Measurements from ENCODE around the gene IL17RC. TPM values are rescaled to one million over a fixed set of nuclear protein-coding genes. Genes with fewer than 3 reads are reported as not detected.
A peak's percentile ranks its signal among the peaks of the same experiment; 100 is the strongest.

The IL17RC gene
- total RNA-seq, 2 donors from 2014 or later: 21.2 to 26.8 TPM

DNA sequence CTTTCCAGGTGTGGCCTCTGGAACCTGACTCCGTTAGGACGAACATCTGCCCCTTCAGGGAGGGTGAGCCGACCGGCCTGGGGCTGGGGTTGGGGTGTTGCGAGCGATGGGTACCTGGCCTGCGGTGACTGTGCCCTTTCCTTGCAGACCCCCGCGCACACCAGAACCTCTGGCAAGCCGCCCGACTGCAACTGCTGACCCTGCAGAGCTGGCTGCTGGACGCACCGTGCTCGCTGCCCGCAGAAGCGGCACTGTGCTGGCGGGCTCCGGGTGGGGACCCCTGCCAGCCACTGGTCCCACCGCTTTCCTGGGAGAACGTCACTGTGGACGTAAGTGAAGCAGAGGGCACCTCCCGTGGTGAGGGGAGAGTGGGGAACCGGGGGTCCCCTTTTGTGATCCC lies 11.3 kb downstream of the IL17RC start:
- no peaks in the 10 kb centered on the region for H3K9me3 ChIP-seq
- intact Hi-C loops (cut with DNase I): no loop called here
- no peaks in the 10 kb centered on the region for H3K27me3 ChIP-seq
- H3K9ac ChIP-seq (ENCODE audit: low read depth in 2 of 2, low read length in 2 of 2): no peak overlapping the region
- H3K4me1 ChIP-seq: no peaks in the 10 kb centered on the region
- DNase-seq: no peak
- TF ChIP-seq, protein P1, sequence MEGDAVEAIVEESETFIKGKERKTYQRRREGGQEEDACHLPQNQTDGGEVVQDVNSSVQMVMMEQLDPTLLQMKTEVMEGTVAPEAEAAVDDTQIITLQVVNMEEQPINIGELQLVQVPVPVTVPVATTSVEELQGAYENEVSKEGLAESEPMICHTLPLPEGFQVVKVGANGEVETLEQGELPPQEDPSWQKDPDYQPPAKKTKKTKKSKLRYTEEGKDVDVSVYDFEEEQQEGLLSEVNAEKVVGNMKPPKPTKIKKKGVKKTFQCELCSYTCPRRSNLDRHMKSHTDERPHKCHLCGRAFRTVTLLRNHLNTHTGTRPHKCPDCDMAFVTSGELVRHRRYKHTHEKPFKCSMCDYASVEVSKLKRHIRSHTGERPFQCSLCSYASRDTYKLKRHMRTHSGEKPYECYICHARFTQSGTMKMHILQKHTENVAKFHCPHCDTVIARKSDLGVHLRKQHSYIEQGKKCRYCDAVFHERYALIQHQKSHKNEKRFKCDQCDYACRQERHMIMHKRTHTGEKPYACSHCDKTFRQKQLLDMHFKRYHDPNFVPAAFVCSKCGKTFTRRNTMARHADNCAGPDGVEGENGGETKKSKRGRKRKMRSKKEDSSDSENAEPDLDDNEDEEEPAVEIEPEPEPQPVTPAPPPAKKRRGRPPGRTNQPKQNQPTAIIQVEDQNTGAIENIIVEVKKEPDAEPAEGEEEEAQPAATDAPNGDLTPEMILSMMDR (IDR thresholded peaks at IDR 0.05): no peak
- no peak overlapping the region for H3K4me3 ChIP-seq
- H3K27ac ChIP-seq: no peak overlapping the region
- no peaks in the 10 kb centered on the region for H3K36me3 ChIP-seq

GRCh38 chr3:9930804-9931418 lies 14.0 kb downstream of the IL17RC start:
- no peak overlapping the region for H3K9ac ChIP-seq (ENCODE audit: low read depth in 2 of 2, low read length in 2 of 2)
- intact Hi-C loops (cut with DNase I): no loop called here
- no peak overlapping the region for H3K27ac ChIP-seq
- DNase-seq: no peak
- H3K27me3 ChIP-seq: no peaks in the 10 kb centered on the region
- no peaks in the 10 kb centered on the region for H3K4me1 ChIP-seq
- H3K36me3 ChIP-seq: no peaks in the 10 kb centered on the region
- TF ChIP-seq, protein P1 (IDR thresholded peaks at IDR 0.05): no peak
- no peaks in the 10 kb centered on the region for H3K9me3 ChIP-seq
- no peak overlapping the region for H3K4me3 ChIP-seq

DNA sequence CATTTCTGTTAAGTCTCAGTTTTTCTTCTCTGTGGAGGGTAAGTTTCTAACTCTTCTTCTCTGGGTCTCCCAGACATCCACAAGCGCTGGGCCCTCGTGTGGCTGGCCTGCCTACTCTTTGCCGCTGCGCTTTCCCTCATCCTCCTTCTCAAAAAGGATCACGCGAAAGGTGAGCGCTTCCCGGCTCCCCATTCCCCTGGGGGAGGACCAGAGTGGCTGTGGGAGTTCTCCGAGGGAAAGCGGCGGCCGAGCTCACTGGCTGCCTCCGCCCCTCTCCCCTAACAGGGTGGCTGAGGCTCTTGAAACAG lies 15.6 kb downstream of the IL17RC start:
- peak overlapping the region; percentile 74 to 92 for H3K9ac ChIP-seq (ENCODE audit: low read depth in 2 of 2, low read length in 2 of 2)
- no peaks in the 10 kb centered on the region for H3K36me3 ChIP-seq
- no peaks in the 10 kb centered on the region for H3K27me3 ChIP-seq
- no peaks in the 10 kb centered on the region for H3K9me3 ChIP-seq
- no peak for DNase-seq
- intact Hi-C loops (cut with DNase I): no loop called here
- H3K27ac ChIP-seq: peak overlapping the region; percentile 95
- H3K4me1 ChIP-seq: no peaks in the 10 kb centered on the region
- peak overlapping the region; percentile 84 for H3K4me3 ChIP-seq
- TF ChIP-seq, protein P1 (IDR thresholded peaks at IDR 0.05): no peak

DNA sequence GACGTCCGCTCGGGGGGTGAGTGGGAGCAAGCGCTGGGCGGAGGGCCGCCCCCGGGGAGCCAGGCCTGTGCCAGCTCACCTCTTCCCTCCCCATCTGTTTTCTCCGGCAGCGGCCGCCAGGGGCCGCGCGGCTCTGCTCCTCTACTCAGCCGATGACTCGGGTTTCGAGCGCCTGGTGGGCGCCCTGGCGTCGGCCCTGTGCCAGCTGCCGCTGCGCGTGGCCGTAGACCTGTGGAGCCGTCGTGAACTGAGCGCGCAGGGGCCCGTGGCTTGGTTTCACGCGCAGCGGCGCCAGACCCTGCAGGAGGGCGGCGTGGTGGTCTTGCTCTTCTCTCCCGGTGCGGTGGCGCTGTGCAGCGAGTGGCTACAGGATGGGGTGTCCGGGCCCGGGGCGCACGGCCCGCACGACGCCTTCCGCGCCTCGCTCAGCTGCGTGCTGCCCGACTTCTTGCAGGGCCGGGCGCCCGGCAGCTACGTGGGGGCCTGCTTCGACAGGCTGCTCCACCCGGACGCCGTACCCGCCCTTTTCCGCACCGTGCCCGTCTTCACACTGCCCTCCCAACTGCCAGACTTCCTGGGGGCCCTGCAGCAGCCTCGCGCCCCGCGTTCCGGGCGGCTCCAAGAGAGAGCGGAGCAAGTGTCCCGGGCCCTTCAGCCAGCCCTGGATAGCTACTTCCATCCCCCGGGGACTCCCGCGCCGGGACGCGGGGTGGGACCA lies 16.1 kb downstream of the IL17RC start:
- H3K4me1 ChIP-seq: no peaks in the 10 kb centered on the region
- H3K27me3 ChIP-seq: no peaks in the 10 kb centered on the region
- H3K27ac ChIP-seq: peak overlapping the region; percentile 95
- peak; percentile 87 for DNase-seq
- intact Hi-C loops (cut with DNase I): no loop called here
- TF ChIP-seq, protein P1 (IDR thresholded peaks at IDR 0.05): peak; percentile 64
- H3K9me3 ChIP-seq: no peaks in the 10 kb centered on the region
- peak overlapping the region; percentile 84 for H3K4me3 ChIP-seq
- H3K36me3 ChIP-seq: no peaks in the 10 kb centered on the region
- peak overlapping the region; percentile 74 to 92 for H3K9ac ChIP-seq (ENCODE audit: low read depth in 2 of 2, low read length in 2 of 2)

- H3K4me3 ChIP-seq: peak within 1 kb of the TSS; percentile 84
- no peaks in the 10 kb centered on the region for H3K9me3 ChIP-seq
- intact Hi-C loops (cut with DNase I): no loop called here
- DNase-seq: peak; percentile 96
- no peaks in the 10 kb centered on the region for H3K36me3 ChIP-seq
- peak within 1 kb of the TSS; percentile 95 for H3K27ac ChIP-seq
- peak within 1 kb of the TSS; percentile 94 to 95 for H3K9ac ChIP-seq (ENCODE audit: low read depth in 2 of 2, low read length in 2 of 2)
- H3K27me3 ChIP-seq: no peaks in the 10 kb centered on the region
- TF ChIP-seq, protein P1 (IDR thresholded peaks at IDR 0.05): no peak
- no peaks in the 10 kb centered on the region for H3K4me1 ChIP-seq
Observed at GRCh38 chr3:9933561-9934234, 16.8 kb downstream of the IL17RC start, which contains the start of gene CRELD1. Gene CRELD1 (plus strand): TSS chr3:9933834. CDS start chr3:9934439, 605 bp downstream.
